LNCaP clone FGC (cell line): Measurements from ENCODE around the gene PHC2.

Experiments
- DNase-seq: peaks from one replicate; pipeline ENCODE4 v3.0.0-alpha.2; 2011; ENCODE audit warnings: low read depth
- H3K4me3 ChIP-seq: 2 replicates; pipeline ENCODE4 v1.5.1; 2011; ENCODE audit warnings: mild to moderate bottlenecking, low read depth, low read length, control low read depth
- CTCF ChIP-seq: IDR thresholded peaks from 2 replicates; pipeline ENCODE4 v1.5.1; 2012; ENCODE audit warnings: mild to moderate bottlenecking; ENCODE audit not compliant: control insufficient read depth, insufficient read depth; ENCODE audit errors: extremely low read depth

The PHC2 gene

GRCh38 chr1:33349081-33349759 is 81.7 kb downstream of the PHC2 start:
- no peak for TF ChIP-seq CTCF
- no peak for DNase-seq
- H3K4me3 ChIP-seq: peak overlapping the region; percentile 66

GRCh38 chr1:33348676-33349080 is 82.2 kb downstream of the PHC2 start:
- DNase-seq: no peak
- peak overlapping the region; percentile 66 for H3K4me3 ChIP-seq
- no peak for TF ChIP-seq CTCF

DNA sequence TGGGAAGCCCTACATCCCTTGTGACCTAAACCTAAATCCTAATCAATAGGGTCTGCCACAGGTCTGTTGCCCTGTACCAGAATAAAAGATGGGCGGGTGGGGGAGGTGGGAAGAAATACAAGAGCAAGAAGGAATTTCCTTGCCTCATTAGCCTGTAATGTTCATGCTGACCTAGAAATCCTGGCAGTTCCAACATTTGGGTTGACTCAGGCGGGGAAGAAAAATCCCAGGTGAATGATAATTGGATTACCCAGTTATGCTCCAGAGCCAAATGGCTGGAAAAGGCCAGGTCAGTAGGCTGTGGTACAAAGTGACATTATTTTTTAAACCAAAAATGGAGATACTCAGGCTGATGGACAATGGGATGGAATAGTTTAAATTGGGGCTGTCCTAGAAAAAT is 82.7 kb downstream of the PHC2 start:
- TF ChIP-seq CTCF: no peak
- DNase-seq: no peak
- H3K4me3 ChIP-seq: peak overlapping the region; percentile 66

DNA sequence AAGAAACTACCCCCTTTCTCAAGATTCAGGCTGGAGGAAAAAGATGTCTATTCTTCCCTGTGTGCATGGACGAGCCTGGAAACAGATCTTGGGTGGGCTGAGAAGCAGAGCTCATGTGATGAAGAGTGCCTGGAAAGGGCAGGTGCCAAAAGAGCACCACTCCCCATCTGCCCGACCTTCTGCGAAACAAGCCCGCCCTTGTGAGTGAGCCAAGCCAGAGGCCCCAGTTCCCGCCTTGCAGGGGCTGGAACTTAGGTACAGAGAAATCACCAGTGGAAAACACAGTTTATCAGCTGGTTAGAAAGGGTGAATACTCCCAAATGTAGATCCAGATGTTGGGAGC is 83.3 kb downstream of the PHC2 start:
- peak overlapping the region; percentile 66; the same call in 1 of the 2 replicates for H3K4me3 ChIP-seq
- no peak for DNase-seq
- no peak for TF ChIP-seq CTCF

- DNase-seq: no peak
- no peak for TF ChIP-seq CTCF
- H3K4me3 ChIP-seq: peak overlapping the region; percentile 66; the same call in 1 of the 2 replicates
Observed at GRCh38 chr1:33346927-33347649, 83.8 kb downstream of the PHC2 start.

DNA sequence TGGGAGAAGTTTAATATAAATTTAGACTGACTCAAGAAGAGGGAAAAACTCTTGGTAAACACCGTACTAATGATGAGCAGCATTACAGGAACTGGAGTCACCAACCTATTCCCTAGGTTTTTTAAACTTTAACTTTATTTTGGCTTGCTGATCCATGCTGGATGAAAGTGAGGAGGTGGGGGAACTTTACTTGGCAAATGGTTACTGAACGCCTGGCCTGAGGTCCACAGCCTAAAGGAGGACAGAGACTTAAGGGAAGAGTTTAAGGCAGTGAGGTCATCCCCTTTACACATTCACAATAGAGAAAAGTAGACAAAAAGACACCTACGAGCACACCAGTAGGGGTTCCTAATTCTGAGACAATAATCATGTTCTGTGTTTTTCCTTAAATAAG is 84.4 kb downstream of the PHC2 start:
- TF ChIP-seq CTCF: no peak
- H3K4me3 ChIP-seq: no peak overlapping the region
- DNase-seq: no peak
